Measurements from ENCODE around the gene SLC13A1. TPM values are rescaled to one million over a fixed set of nuclear protein-coding genes. Genes with fewer than 3 reads are reported as not detected.
A peak's percentile ranks its signal among the peaks of the same experiment; 100 is the strongest.
"Not testable (repeated sequence)": the region's sequence is repeated elsewhere in the genome, so short reads cannot be mapped to it uniquely, and the experiment has no call there.

The SLC13A1 gene
- total RNA-seq, 3 donors from 2014 or later = 0.63 to 2.1 (median 1.6) TPM

DNA sequence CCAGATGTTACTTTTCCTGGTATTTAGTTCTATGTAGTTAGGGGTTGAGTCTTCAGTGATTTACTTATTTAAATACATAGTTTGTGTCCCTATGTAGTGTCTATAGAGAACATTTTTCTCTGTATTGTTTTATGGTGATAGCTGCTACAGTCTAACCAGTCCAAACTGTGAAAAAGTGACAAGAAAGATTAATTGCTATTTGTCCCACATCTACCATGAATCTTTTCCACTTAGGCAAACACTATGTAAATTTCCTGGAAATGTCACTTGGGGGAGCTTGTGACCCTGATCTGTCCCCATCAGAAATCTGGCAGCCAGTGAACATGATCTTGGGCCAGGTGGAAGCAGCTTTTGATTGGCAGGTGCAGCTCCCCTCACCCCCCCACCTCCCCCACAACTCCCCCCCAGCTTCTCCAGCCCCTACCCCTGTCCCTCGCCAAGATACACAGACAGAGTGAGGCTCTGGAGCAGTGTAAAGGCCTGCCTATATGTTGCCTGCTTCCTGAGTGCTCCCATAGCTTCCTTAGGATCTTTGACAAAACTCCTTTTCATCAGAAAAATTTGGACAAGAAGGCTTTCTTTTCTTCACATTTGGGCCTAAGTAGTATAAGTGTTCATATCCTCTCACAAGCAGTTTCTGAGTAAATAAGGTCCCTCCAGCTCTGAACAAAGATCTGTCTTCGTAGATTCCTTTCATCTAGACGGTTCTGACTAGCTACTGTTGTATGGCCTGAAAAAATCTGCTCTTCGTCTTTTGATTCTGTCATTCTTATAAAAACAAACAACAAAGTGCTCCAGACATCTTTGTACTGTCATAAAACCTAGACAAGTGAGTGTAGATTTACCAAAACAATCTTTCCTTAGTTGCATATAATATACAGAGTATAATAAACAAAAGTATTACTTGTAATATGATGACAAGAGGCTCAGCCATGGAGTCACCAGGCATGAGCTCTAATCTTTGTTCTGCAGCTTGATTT is 31.5 kb upstream of the SLC13A1 start:
- Histone ChIP-seq H3K9me3 (no peaks in the 10 kb centered on the region), H3K36me3 (ENCODE audit: low read depth) (no peaks in the 10 kb centered on the region), H3K4me1 (ENCODE audit: low read depth) (no peaks in the 10 kb centered on the region), H3K4me3 (no peak overlapping the region)
- ATAC-seq = no peak
- no peak for DNase-seq
- TF ChIP-seq, protein P1, sequence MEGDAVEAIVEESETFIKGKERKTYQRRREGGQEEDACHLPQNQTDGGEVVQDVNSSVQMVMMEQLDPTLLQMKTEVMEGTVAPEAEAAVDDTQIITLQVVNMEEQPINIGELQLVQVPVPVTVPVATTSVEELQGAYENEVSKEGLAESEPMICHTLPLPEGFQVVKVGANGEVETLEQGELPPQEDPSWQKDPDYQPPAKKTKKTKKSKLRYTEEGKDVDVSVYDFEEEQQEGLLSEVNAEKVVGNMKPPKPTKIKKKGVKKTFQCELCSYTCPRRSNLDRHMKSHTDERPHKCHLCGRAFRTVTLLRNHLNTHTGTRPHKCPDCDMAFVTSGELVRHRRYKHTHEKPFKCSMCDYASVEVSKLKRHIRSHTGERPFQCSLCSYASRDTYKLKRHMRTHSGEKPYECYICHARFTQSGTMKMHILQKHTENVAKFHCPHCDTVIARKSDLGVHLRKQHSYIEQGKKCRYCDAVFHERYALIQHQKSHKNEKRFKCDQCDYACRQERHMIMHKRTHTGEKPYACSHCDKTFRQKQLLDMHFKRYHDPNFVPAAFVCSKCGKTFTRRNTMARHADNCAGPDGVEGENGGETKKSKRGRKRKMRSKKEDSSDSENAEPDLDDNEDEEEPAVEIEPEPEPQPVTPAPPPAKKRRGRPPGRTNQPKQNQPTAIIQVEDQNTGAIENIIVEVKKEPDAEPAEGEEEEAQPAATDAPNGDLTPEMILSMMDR (IDR thresholded peaks at IDR 0.05) = no peak
- intact Hi-C loops (cut with DNase I, micrococcal nuclease) = no loop called here

DNA sequence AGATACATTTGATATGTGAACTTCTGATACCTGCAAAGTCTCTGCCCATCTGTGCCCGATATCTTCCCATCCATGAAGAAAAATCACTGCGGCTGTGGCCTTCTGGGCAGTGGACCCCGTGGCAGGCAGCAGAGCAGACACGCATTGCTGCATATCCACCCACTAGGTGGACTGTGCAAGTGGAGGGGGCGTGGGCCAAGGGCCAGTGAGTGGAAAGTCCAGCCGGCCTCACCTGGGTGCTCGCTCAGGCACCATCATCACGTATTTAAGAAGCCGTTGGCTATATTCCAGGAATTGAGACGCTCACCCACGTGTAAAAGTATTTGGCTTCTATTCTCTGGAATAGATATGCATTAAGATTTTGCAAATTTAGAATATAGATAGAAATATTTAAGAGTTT is 30.8 kb upstream of the SLC13A1 start:
- H3K36me3 ChIP-seq (ENCODE audit: low read depth) = no peaks in the 10 kb centered on the region
- TF ChIP-seq, protein P1 (IDR thresholded peaks at IDR 0.05) = no peak
- H3K4me3 ChIP-seq = no peak overlapping the region
- DNase-seq (peak in 1 of 3 donors; percentile 34), ATAC-seq (no peak)
- no peaks in the 10 kb centered on the region for H3K4me1 ChIP-seq (ENCODE audit: low read depth)
- intact Hi-C loops (cut with DNase I, micrococcal nuclease) = no loop called here
- H3K9me3 ChIP-seq = no peaks in the 10 kb centered on the region

DNA sequence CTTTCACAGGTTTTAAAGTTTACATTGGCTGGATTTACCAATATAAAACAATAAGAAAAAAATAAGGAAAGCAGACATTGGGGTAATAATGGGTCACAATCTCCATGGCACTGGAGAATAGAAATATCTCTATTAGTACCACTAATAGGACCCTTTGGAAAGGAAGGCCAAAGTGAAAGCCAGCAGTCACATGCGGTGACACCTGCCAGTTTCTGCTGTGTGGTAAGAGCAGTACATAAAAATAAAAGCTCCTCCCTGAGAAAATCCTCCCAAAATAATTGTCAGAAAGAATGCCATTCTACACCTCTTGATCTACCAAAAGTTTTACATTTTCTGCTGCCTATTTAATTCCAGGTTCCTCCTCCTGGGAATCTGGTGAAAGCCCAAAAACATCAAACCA is 30.4 kb upstream of the SLC13A1 start:
- ATAC-seq (no peak), DNase-seq (peak in 1 of 3 donors; percentile 14)
- no peaks in the 10 kb centered on the region for H3K4me1 ChIP-seq (ENCODE audit: low read depth)
- TF ChIP-seq, protein P1 (IDR thresholded peaks at IDR 0.05) = no peak
- no peaks in the 10 kb centered on the region for H3K36me3 ChIP-seq (ENCODE audit: low read depth)
- no peaks in the 10 kb centered on the region for H3K9me3 ChIP-seq
- intact Hi-C loops (cut with DNase I, micrococcal nuclease) = no loop called here
- H3K4me3 ChIP-seq = no peak overlapping the region

DNA sequence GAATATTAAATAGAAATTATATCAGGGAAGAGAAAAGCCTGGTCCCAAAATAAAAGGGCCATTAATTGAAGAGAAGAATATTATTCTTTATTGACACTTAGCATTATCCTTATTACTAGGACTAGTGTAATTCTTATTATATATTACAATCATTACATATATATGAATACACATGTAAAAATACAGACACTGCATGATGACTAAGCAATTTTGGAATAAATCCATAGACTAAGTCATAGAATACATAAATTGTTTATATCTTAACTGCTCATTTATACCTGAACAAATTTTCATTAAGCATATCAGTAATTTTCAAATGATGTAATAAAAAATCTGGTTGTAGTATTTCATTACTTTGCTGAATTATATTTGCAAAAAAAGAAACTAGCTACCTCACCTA is 29.7 kb upstream of the SLC13A1 start:
- intact Hi-C loops (cut with DNase I, micrococcal nuclease) = no loop called here
- no peaks in the 10 kb centered on the region for H3K9me3 ChIP-seq
- H3K4me3 ChIP-seq = no peak overlapping the region
- no peaks in the 10 kb centered on the region for H3K4me1 ChIP-seq (ENCODE audit: low read depth)
- no peaks in the 10 kb centered on the region for H3K36me3 ChIP-seq (ENCODE audit: low read depth)
- no peak for ATAC-seq
- no peak for DNase-seq
- TF ChIP-seq, protein P1 (IDR thresholded peaks at IDR 0.05) = no peak

DNA sequence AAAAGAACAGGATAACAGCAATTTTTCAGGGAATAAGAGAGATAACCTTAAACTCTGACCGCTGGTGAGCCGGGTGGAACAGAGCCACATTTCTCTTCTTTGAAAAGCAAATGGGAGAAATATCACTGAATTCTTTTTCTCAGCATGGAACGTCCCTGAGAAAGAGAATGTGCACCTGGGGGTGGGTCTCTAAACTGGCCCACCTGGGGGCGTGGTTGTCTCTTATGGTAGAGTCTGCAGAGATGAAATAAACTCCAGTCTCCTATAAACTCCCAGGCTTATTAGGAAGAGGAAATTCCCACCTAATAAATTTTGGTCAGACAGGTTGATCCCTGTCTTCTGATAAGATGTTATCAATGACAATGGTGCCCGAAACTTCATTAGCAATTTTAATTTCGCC is 27.9 kb upstream of the SLC13A1 start:
- intact Hi-C loops (cut with DNase I, micrococcal nuclease); H3K9me3 ChIP-seq; H3K36me3 ChIP-seq (ENCODE audit: low read depth); ATAC-seq; DNase-seq; H3K4me1 ChIP-seq (ENCODE audit: low read depth); H3K4me3 ChIP-seq: not testable (repeated sequence)

DNA sequence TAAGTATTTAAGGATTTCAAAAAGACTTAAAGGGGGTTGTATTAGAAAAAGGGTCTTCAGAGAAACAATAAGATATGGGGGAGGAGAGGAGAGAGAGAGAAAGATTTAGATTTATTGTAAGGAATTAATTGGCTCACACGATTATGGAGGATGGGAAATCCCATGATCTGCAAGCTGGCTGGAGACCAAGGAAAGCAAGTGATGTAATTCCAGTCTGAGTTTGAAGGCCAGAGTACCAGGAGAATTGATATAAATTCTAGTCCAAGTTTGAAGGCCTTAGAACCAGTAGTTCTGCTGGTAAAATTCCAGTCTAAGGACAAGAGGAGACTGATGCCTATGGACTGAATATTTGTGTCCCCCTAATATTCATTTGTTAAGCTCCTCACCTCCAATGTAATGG is 20.6 kb upstream of the SLC13A1 start:
- Histone ChIP-seq H3K4me1 (ENCODE audit: low read depth) (no peaks in the 10 kb centered on the region), H3K4me3 (no peak overlapping the region), H3K36me3 (ENCODE audit: low read depth) (no peaks in the 10 kb centered on the region), H3K9me3 (peaks cover 8% of the 10 kb centered on the region)
- no peak for DNase-seq
- TF ChIP-seq, protein P1 (IDR thresholded peaks at IDR 0.05) = no peak
- ATAC-seq = no peak
- intact Hi-C loops (cut with DNase I, micrococcal nuclease) = no loop called here
